Neural progenitor cell (in vitro differentiated cells): ENCODE measurements around the gene MCRIP2.

Source experiments
- EZH2 ChIP-seq: fragments of 200-600 bp; sonication (generic); IDR thresholded peaks from 2 replicates; pipeline ENCODE4 v1.6.1; 2017; ENCODE audit warnings: antibody characterized with exemption, mild to moderate bottlenecking, moderate library complexity
- EZH2phosphoT487 ChIP-seq: fragments of 200-600 bp; sonication (generic); IDR thresholded peaks from 2 replicates; pipeline ENCODE4 v1.6.1; 2017; ENCODE audit warnings: antibody characterized with exemption
- TF ChIP-seq, protein P1 (sequence below): fragments of 200-600 bp; sonication (generic); IDR thresholded peaks from 2 replicates; pipeline ENCODE4 v1.5.1; 2017; ENCODE audit warnings: antibody characterized with exemption, mild to moderate bottlenecking

DNA sequence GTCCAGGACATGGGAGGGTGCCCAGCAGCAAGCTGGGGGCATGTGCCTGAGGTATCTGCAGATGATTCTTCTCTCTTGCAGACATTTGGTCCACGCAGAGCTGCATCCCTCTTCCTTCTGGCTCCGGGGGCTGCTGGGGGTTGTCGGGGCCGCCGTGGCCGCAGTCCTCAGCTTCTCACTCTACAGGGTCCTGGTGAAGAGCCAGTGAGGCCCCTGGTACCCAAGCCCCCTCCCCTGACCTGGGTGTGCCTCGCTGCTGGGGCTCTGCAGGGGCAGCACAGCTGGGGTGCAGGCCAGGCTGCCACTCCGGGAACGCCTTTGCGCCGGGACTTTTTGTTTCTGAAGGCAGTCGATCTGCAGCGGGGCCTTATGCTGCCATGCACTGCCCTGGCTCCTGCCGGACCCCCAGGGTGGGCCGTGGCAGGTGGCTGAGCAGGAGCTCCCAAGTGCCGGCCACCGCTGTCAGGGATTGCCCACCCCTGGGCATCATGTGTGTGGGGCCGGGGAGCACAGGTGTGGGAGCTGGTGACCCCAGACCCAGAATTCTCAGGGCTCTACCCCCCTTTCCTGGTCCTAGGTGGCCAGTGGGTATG is 31.9 kb downstream of the MCRIP2 start:
- TF ChIP-seq, protein P1, sequence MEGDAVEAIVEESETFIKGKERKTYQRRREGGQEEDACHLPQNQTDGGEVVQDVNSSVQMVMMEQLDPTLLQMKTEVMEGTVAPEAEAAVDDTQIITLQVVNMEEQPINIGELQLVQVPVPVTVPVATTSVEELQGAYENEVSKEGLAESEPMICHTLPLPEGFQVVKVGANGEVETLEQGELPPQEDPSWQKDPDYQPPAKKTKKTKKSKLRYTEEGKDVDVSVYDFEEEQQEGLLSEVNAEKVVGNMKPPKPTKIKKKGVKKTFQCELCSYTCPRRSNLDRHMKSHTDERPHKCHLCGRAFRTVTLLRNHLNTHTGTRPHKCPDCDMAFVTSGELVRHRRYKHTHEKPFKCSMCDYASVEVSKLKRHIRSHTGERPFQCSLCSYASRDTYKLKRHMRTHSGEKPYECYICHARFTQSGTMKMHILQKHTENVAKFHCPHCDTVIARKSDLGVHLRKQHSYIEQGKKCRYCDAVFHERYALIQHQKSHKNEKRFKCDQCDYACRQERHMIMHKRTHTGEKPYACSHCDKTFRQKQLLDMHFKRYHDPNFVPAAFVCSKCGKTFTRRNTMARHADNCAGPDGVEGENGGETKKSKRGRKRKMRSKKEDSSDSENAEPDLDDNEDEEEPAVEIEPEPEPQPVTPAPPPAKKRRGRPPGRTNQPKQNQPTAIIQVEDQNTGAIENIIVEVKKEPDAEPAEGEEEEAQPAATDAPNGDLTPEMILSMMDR = no peak
- TF ChIP-seq EZH2 (no peak), EZH2phosphoT487 (no peak)
